H9 (cell line): ENCODE results near the gene CISD1. TPM values are rescaled to one million over a fixed set of nuclear protein-coding genes. Genes with fewer than 3 reads are reported as not detected.

Source experiments
- DNase-seq: peaks from one replicate; pipeline ENCODE4 v3.0.0-alpha.2; 2017
- H2AFZ ChIP-seq: one replicate; pipeline ENCODE4 v1.6.1; 2013; ENCODE audit warnings: mild to moderate bottlenecking, low read length, control low read depth, moderate library complexity
- H2AK5ac ChIP-seq: 2 replicates; pipeline ENCODE4 v1.6.1; 2013; ENCODE audit warnings: low read length, control low read depth, mixed read lengths; ENCODE audit not compliant: insufficient read length
- H2BK120ac ChIP-seq: one replicate; pipeline ENCODE4 v1.6.1; 2013; ENCODE audit warnings: low read depth, mild to moderate bottlenecking, low read length, control low read depth, inconsistent platforms; ENCODE audit not compliant: poor library complexity, severe bottlenecking
- H2BK12ac ChIP-seq: 2 replicates; pipeline ENCODE4 v1.6.1; 2013; ENCODE audit warnings: low read length, control low read depth, mixed read lengths, low read depth; ENCODE audit not compliant: insufficient read length
- H2BK15ac ChIP-seq: 2 replicates; pipeline ENCODE4 v1.6.1; 2013; ENCODE audit warnings: low read depth, low read length, control low read depth
- H2BK20ac ChIP-seq: one replicate; pipeline ENCODE4 v1.6.1; 2013; ENCODE audit warnings: low read depth, mild to moderate bottlenecking, low read length, control low read depth, inconsistent platforms; ENCODE audit not compliant: poor library complexity, severe bottlenecking
- H2BK5ac ChIP-seq: 2 replicates; pipeline ENCODE4 v1.6.1; 2013; ENCODE audit warnings: low read length, control low read depth, mixed read lengths; ENCODE audit not compliant: insufficient read length
- H3K14ac ChIP-seq: 2 replicates; pipeline ENCODE4 v1.6.1; 2013; ENCODE audit warnings: low read length, control low read depth; ENCODE audit not compliant: insufficient read depth
- H3K18ac ChIP-seq: 2 replicates; pipeline ENCODE4 v1.6.1; 2013; ENCODE audit warnings: low read depth, mild to moderate bottlenecking, mixed read lengths, low read length, control low read depth; ENCODE audit not compliant: insufficient read length
- H3K23ac ChIP-seq: 2 replicates; pipeline ENCODE4 v1.6.1; 2013; ENCODE audit warnings: low read length, control low read depth, mixed read lengths, low read depth; ENCODE audit not compliant: insufficient read length
- H3K23me2 ChIP-seq: 2 replicates; pipeline ENCODE4 v1.6.1; 2013; ENCODE audit warnings: low read depth, mild to moderate bottlenecking, mixed read lengths, low read length, control low read depth; ENCODE audit not compliant: insufficient read length, poor library complexity, severe bottlenecking
- H3K27ac ChIP-seq: 2 replicates; pipeline ENCODE4 v1.5.1; 2013; ENCODE audit warnings: low read length, control low read depth, mixed read lengths, low read depth; ENCODE audit not compliant: insufficient read length
- H3K27me3 ChIP-seq: 2 replicates; pipeline ENCODE4 v1.6.1; 2013; ENCODE audit warnings: low read length, control low read depth, inconsistent platforms; ENCODE audit not compliant: insufficient read depth
- H3K4ac ChIP-seq: 2 replicates; pipeline ENCODE4 v1.6.1; 2013; ENCODE audit warnings: low read depth, mild to moderate bottlenecking, control low read depth, inconsistent platforms, low read length, moderate library complexity
- H3K4me1 ChIP-seq: 2 replicates; pipeline ENCODE4 v1.6.1; 2013; ENCODE audit warnings: low read length, control low read depth, inconsistent platforms; ENCODE audit not compliant: insufficient read depth
- H3K4me2 ChIP-seq: 2 replicates; pipeline ENCODE4 v1.6.1; 2013; ENCODE audit warnings: low read length, control low read depth, mixed read lengths; ENCODE audit not compliant: insufficient read length, insufficient read depth
- H3K56ac ChIP-seq: 2 replicates; pipeline ENCODE4 v1.6.1; 2013; ENCODE audit warnings: low read depth, mild to moderate bottlenecking, mixed read lengths, low read length, control low read depth; ENCODE audit not compliant: insufficient read length
- H3K79me1 ChIP-seq: 2 replicates; pipeline ENCODE4 v1.6.1; 2013; ENCODE audit warnings: low read depth, mild to moderate bottlenecking, moderate library complexity, low read length, control low read depth, inconsistent platforms; ENCODE audit not compliant: insufficient read depth, poor library complexity, severe bottlenecking
- H3K79me2 ChIP-seq: 2 replicates; pipeline ENCODE4 v1.6.1; 2013; ENCODE audit warnings: low read length, control low read depth, inconsistent platforms; ENCODE audit not compliant: insufficient read depth
- H3K9ac ChIP-seq: 2 replicates; pipeline ENCODE4 v1.6.1; 2013; ENCODE audit warnings: low read length, control low read depth, mixed read lengths; ENCODE audit not compliant: insufficient read length; ENCODE audit errors: extremely low read depth
- H3K9me3 ChIP-seq: one replicate; pipeline ENCODE4 v1.6.1; 2013; ENCODE audit warnings: low read depth, low read length, inconsistent platforms; ENCODE audit not compliant: control insufficient read depth
- H3T11ph ChIP-seq: one replicate; pipeline ENCODE4 v1.6.1; 2013; ENCODE audit warnings: mild to moderate bottlenecking, low read length, control low read depth, inconsistent platforms
- H4K20me1 ChIP-seq: one replicate; pipeline ENCODE4 v1.6.1; 2013; ENCODE audit not compliant: control insufficient read depth, insufficient read length, insufficient read depth
- H4K5ac ChIP-seq: 2 replicates; pipeline ENCODE4 v1.6.1; 2013; ENCODE audit warnings: low read depth, mild to moderate bottlenecking, mixed read lengths, low read length, control low read depth; ENCODE audit not compliant: insufficient read length
- H4K8ac ChIP-seq: replicated peaks from 2 replicates; pipeline ENCODE4 v1.6.1; 2013; ENCODE audit warnings: low read length, control low read depth, mixed read lengths, low read depth; ENCODE audit not compliant: insufficient read length
- H4K91ac ChIP-seq: 2 replicates; pipeline ENCODE4 v1.6.1; 2013; ENCODE audit warnings: low read depth, mild to moderate bottlenecking, moderate library complexity, mixed read lengths, low read length, control low read depth; ENCODE audit not compliant: insufficient read length
- H3K27ac Mint-ChIP-seq, 3 experiments: 2 replicates in 2 of 3; 3 replicates in 1 of 3; pipeline ENCODE4 v1.8.0; 2020 to 2021; ENCODE audit warnings: mixed read lengths in 3 of 3, mild to moderate bottlenecking in 1 of 3, moderate library complexity in 1 of 3
- H3K27me3 Mint-ChIP-seq: 2 replicates; pipeline ENCODE4 v1.8.0; 2021; ENCODE audit warnings: low read depth, mild to moderate bottlenecking, moderate library complexity, mixed read lengths
- H3K36me3 Mint-ChIP-seq, 3 experiments: 2 replicates in 2 of 3; 3 replicates in 1 of 3; pipeline ENCODE4 v1.8.0; 2020 to 2021; ENCODE audit warnings: low read depth in 3 of 3, mixed read lengths in 3 of 3; ENCODE audit not compliant: insufficient read depth in 1 of 3
- H3K4me1 Mint-ChIP-seq, 2 experiments: 2 replicates each; pipeline ENCODE4 v1.8.0; 2020; ENCODE audit warnings: mixed read lengths in 2 of 2
- H3K4me3 Mint-ChIP-seq, 2 experiments: 2 replicates in 1 of 2; 3 replicates in 1 of 2; pipeline ENCODE4 v1.8.0; 2020 to 2021; ENCODE audit warnings: mild to moderate bottlenecking in 2 of 2, mixed read lengths in 2 of 2, moderate library complexity in 1 of 2
- H3K9me3 Mint-ChIP-seq, 2 experiments: 2 replicates in 1 of 2; 3 replicates in 1 of 2; pipeline ENCODE4 v1.8.0; 2020; ENCODE audit warnings: mild to moderate bottlenecking in 2 of 2, mixed read lengths in 2 of 2, moderate library complexity in 1 of 2
- CTCF ChIP-seq: fragments of 200-600 bp; sonication (generic); conservative IDR thresholded peaks from 3 replicates; pipeline ENCODE4 v1.8.0; 2021; ENCODE audit warnings: antibody characterized with exemption, mild to moderate bottlenecking
- WGBS: extraction: QIAGEN DNeasy Blood & Tissue Kit; methylation state at CpG from one replicate; pipeline ENCODE4 v1.1.7; 2013; ENCODE audit warnings: missing lambda C conversion rate, low lambda C conversion rate, mixed read lengths; ENCODE audit not compliant: insufficient read length; ENCODE audit errors: extremely low coverage; 5-methylcytosine and 5-hydroxymethylcytosine counted together
- total RNA-seq: library from RNA; stranded (reverse); gene quantifications from 2 replicates; pipeline ENCODE4 v1.2.1, GENCODE V29; 2021

The CISD1 gene
- total RNA-seq, 1 experiment from 2014 or later = 42.0 TPM

DNA sequence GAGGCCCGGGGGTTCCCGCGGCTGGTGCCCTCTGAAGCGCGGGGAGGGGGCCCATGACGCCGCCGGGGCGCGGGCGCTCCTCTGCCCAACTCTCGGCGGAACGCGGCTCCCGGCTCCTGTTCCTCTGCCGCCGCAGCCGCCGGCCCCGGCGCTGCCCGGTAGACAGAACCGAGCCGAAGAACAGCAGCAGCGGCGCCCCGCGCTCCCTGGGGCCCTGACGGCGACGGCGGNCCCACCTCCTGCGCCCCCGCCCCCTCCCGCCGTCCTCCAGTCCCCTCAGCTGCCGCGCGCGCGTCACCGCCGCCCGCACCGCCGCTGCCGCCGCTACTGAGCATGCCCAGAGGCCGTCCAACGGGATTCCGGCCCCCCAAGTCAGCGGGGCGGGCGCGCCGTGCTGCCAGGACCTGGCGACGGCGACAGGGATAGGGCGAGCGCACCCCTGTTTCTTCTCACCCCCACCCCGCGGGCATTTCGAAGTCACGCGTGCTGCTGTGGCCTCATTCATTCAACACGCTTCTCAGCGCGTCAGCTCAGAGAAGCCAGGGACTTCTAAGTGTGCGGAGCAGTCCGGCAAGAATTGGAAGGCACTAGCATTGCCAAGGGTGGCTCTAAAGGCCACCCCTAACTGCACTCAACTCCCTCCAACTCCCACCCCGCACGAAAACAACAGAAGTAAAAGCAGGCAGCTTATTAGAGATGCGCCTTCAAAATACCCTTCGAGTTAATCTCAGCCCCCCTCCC, 1.1 kb upstream of the CISD1 start, which contains the start of gene IPMK:
Gene IPMK (minus strand): TSS at position 182 of the 741 bp plus-strand sequence. CDS start 283 bp downstream, outside the sequence.
- Mint-ChIP-seq H3K27me3 (no peaks in the 10 kb centered on the region; the same call in 1 of the 2 replicates), H3K27ac (peak within 1 kb of the TSS; percentile 81 to 96 (median 93)), H3K4me3 (peak within 1 kb of the TSS; percentile 90 to 98), H3K9me3 (no peaks in the 10 kb centered on the region; a peak in 1 of 5 replicates), H3K4me1 (peaks cover 30 to 43% of the 10 kb centered on the region in 2 experiments), H3K36me3 (peaks cover 0 to 4% (median 0%) of the 10 kb centered on the region in 3 experiments; a peak in 2 of 7 replicates)
- Histone ChIP-seq H4K20me1 (no peaks in the 10 kb centered on the region), H3K79me2 (peaks cover 10% of the 10 kb centered on the region; the same call in 1 of the 2 replicates), H3K56ac (no peak within 1 kb of the TSS), H3K18ac (peak within 1 kb of the TSS; percentile 62), H3K23me2 (peaks cover 14% of the 10 kb centered on the region), H3K9ac (peak within 1 kb of the TSS; percentile 12), H2BK20ac (no peak within 1 kb of the TSS), H3K4me2 (peak within 1 kb of the TSS; percentile 98), H4K8ac (no peak within 1 kb of the TSS), H3K79me1 (peaks cover 6% of the 10 kb centered on the region), H2AFZ (peak within 1 kb of the TSS; percentile 79), H3K14ac (no peak within 1 kb of the TSS; the same call in 1 of the 2 replicates), H2AK5ac (no peak within 1 kb of the TSS), H3K4me1 (peaks cover 2% of the 10 kb centered on the region; the same call in 1 of the 2 replicates), H2BK15ac (no peak within 1 kb of the TSS), H3K9me3 (no peaks in the 10 kb centered on the region), H3T11ph (no peak within 1 kb of the TSS), H4K5ac (no peak within 1 kb of the TSS), H3K27ac (no peak within 1 kb of the TSS), H2BK5ac (no peak within 1 kb of the TSS), H3K23ac (no peak within 1 kb of the TSS), H2BK120ac (no peak within 1 kb of the TSS), H4K91ac (no peak within 1 kb of the TSS), H2BK12ac (no peak within 1 kb of the TSS), H3K4ac (no peak within 1 kb of the TSS), H3K27me3 (no peaks in the 10 kb centered on the region)
- DNase-seq = peak; percentile 94
- WGBS = no CpG with 5 or more reads among the region's 76 CpGs
- no peak for TF ChIP-seq CTCF
